K562 (cell line): ENCODE results near the gene SEMA3G. TPM values are rescaled to one million over a fixed set of nuclear protein-coding genes. Genes with fewer than 3 reads are reported as not detected.
A peak's percentile ranks its signal among the peaks of the same experiment; 100 is the strongest.

Experiments
- ATAC-seq: fragments of 200-7000 bp; cut with Tn5 transposase; 3 replicates; pipeline ENCODE4 v1.9.1; 2020; ENCODE audit warnings: moderate library complexity
- BruUV-seq: library from RNA; stranded (reverse); fragments of 400-500 nt; replicated peaks from 2 replicates; lab custom pipeline; 2021; lab: Mats Ljungman, UMichigan
- CTCF ChIA-PET: fragments of 300-600 bp; formaldehyde crosslinking; extraction: SDS; loops from one replicate; lab custom pipeline; 2021; ENCODE audit warnings: low intra/inter-chr PET ratio; lab: Yijun Ruan, JAX
- POLR2A ChIA-PET: fragments of 300-600, 350-650 bp; sonication (Branson Sonifier 250); formaldehyde crosslinking; extraction: SDS; loops from one replicate; lab custom pipeline; 2021; ENCODE audit warnings: antibody characterized with exemption, inconsistent platforms; lab: Yijun Ruan, JAX
- DNase-seq, 4 experiments: peaks; one replicate each; pipeline versions ENCODE4 v3.0.0 to v3.0.0-alpha.2; 2011 to 2018; ENCODE audit warnings: low spot score in 3 of 4, mixed read lengths in 3 of 4; ENCODE audit errors: extremely low read depth in 1 of 4
- FAIRE-seq: peaks from 2 replicates; lab custom pipeline; 2011; peaks lifted over from hg19 to GRCh38; lab: Jason Lieb, UNC
- H2AFZ ChIP-seq: 2 replicates; pipeline ENCODE4 v1.6.0; 2011; ENCODE audit warnings: low read depth, low read length, control low read depth, inconsistent platforms
- H3K27ac ChIP-seq: fragments of 200-600 bp; 3 replicates; pipeline ENCODE4 v1.8.0; 2011; ENCODE audit warnings: low read depth, mild to moderate bottlenecking, control low read depth, inconsistent platforms, low read length, moderate library complexity, mixed read lengths; ENCODE audit errors: extremely low read depth
- H3K27me3 ChIP-seq, 2 experiments: fragments of 300-600 bp in 1 of 2; 2 replicates in 1 of 2; 3 replicates in 1 of 2; pipeline versions ENCODE4 v1.6.0 to v1.8.0; 2011; ENCODE audit warnings: inconsistent platforms in 2 of 2, low read length in 2 of 2, mild to moderate bottlenecking in 1 of 2, mixed read lengths in 1 of 2, moderate library complexity in 1 of 2; ENCODE audit not compliant: control insufficient read depth in 2 of 2, insufficient read depth in 2 of 2
- H3K36me3 ChIP-seq: fragments of 300-600 bp; 3 replicates; pipeline ENCODE4 v1.8.0; 2011; ENCODE audit warnings: mild to moderate bottlenecking, low read length, inconsistent platforms; ENCODE audit not compliant: control insufficient read depth, insufficient read depth
- H3K4me1 ChIP-seq, 2 experiments: fragments of 200-600 bp in 1 of 2; replicated peaks in 1 of 2; 2 replicates in 1 of 2; 3 replicates in 1 of 2; pipeline versions ENCODE4 v1.5.1 to v1.8.0; 2011; ENCODE audit warnings: inconsistent platforms in 2 of 2, low read length in 2 of 2, mild to moderate bottlenecking in 1 of 2, mixed read lengths in 1 of 2, moderate library complexity in 1 of 2; ENCODE audit not compliant: control insufficient read depth in 2 of 2, insufficient read depth in 2 of 2
- H3K4me2 ChIP-seq: 2 replicates; pipeline ENCODE4 v1.6.1; 2011; ENCODE audit warnings: low read length, control low read depth, inconsistent platforms, mixed read lengths; ENCODE audit not compliant: insufficient read depth
- H3K4me3 ChIP-seq: fragments of 200-600 bp; sonication (generic), shearing (Covaris generic); 2 replicates; pipeline ENCODE4 v1.5.1; 2016; ENCODE audit warnings: control low read depth, inconsistent platforms
- H3K79me2 ChIP-seq: fragments of 200-600 bp; 3 replicates; pipeline ENCODE4 v1.8.0; 2011; ENCODE audit warnings: low read length, inconsistent platforms; ENCODE audit not compliant: control insufficient read depth, insufficient read depth
- H3K9ac ChIP-seq, 2 experiments: 2 replicates each; pipeline versions ENCODE4 v1.6.0 to v1.6.1; 2011; ENCODE audit warnings: low read depth in 2 of 2, low read length in 2 of 2, control low read depth in 1 of 2, inconsistent platforms in 1 of 2, mild to moderate bottlenecking in 1 of 2, mixed read lengths in 1 of 2; ENCODE audit not compliant: insufficient read depth in 1 of 2
- H3K9me1 ChIP-seq: one replicate; pipeline ENCODE4 v1.6.0; 2011; ENCODE audit warnings: inconsistent platforms, mild to moderate bottlenecking, low read length, moderate library complexity; ENCODE audit not compliant: control insufficient read depth, insufficient read depth
- H3K9me3 ChIP-seq: replicated peaks from 2 replicates; pipeline ENCODE4 v1.5.1; 2011; ENCODE audit warnings: low read depth, low read length, inconsistent platforms; ENCODE audit not compliant: control insufficient read depth, insufficient read depth
- H4K20me1 ChIP-seq: replicated peaks from 2 replicates; pipeline ENCODE4 v1.6.1; 2011; ENCODE audit warnings: low read length, inconsistent platforms, mixed read lengths; ENCODE audit not compliant: control insufficient read depth, insufficient read depth
- CCNT2 ChIP-seq: IDR thresholded peaks from 2 replicates; pipeline ENCODE4 v1.6.1; 2011; ENCODE audit warnings: borderline replicate concordance, low read depth, mild to moderate bottlenecking, moderate library complexity, mixed read lengths, low read length; ENCODE audit not compliant: insufficient read length; ENCODE audit errors: extremely low read depth
- CREM ChIP-seq: IDR thresholded peaks from 2 replicates; pipeline ENCODE4 v1.6.1; 2014; ENCODE audit warnings: antibody characterized with exemption, low read depth
- CSDE1 ChIP-seq, 2 experiments: fragments of 450-650 bp; IDR thresholded peaks; 2 replicates each; pipeline ENCODE4 v1.6.1; 2016; ENCODE audit warnings: mild to moderate bottlenecking in 1 of 2
- DPF2 ChIP-seq: fragments of 450-650 bp; IDR thresholded peaks from 2 replicates; pipeline ENCODE4 v1.6.1; 2016
- FOXK2 ChIP-seq, 2 experiments: fragments of 450-650 bp; IDR thresholded peaks in 1 of 2; conservative IDR thresholded peaks in 1 of 2; 2 replicates each; pipeline ENCODE4 v1.6.1; 2016; ENCODE audit warnings: low read depth in 2 of 2, mild to moderate bottlenecking in 1 of 2
- HOMEZ ChIP-seq: fragments of 250-450 bp; sonication (Bioruptor Pico); IDR thresholded peaks from 2 replicates; pipeline ENCODE4 v1.4.0; 2020; ENCODE audit warnings: mild to moderate bottlenecking, moderate library complexity
- KHSRP ChIP-seq: fragments of 450-650 bp; IDR thresholded peaks from 2 replicates; pipeline ENCODE4 v1.6.1; 2017
- KLF13 ChIP-seq: fragments of 450-650 bp; IDR thresholded peaks from 2 replicates; pipeline ENCODE4 v1.6.1; 2016; ENCODE audit warnings: missing genetic modification characterization, low read depth, mild to moderate bottlenecking, missing compliant biosample characterization, moderate library complexity, borderline replicate concordance
- L3MBTL2 ChIP-seq: fragments of 450-650 bp; IDR thresholded peaks from 2 replicates; pipeline ENCODE4 v1.6.1; 2016; ENCODE audit warnings: mild to moderate bottlenecking, moderate library complexity
- MAZ ChIP-seq, 2 experiments: fragments of 450-650 bp in 1 of 2; sonication (generic) in 1 of 2; formaldehyde crosslinking; IDR thresholded peaks in 1 of 2; conservative IDR thresholded peaks in 1 of 2; 2 replicates each; pipeline versions ENCODE4 v1.4.0 to v1.5.0; 2020; ENCODE audit warnings: mild to moderate bottlenecking in 1 of 2, missing genetic modification reagents in 1 of 2
- MTA1 ChIP-seq: fragments of 450-650 bp; IDR thresholded peaks from 2 replicates; pipeline ENCODE4 v1.6.1; 2017; ENCODE audit warnings: borderline replicate concordance
- MXI1 ChIP-seq: IDR thresholded peaks from 2 replicates; pipeline ENCODE4 v1.6.1; 2011; ENCODE audit warnings: low read depth, mild to moderate bottlenecking, improper control_type of control experiment, low read length
- RBM15 ChIP-seq: fragments of 200-400 bp; formaldehyde crosslinking; IDR thresholded peaks from 2 replicates; pipeline ENCODE4 v1.6.1; 2018; ENCODE audit warnings: mild to moderate bottlenecking, low read length, moderate library complexity; ENCODE audit not compliant: insufficient read depth
- SOX6 ChIP-seq: fragments of 450-650 bp; IDR thresholded peaks from 2 replicates; pipeline ENCODE4 v1.6.1; 2014; ENCODE audit warnings: mild to moderate bottlenecking
- SUPT5H ChIP-seq: fragments of 450-650 bp; IDR thresholded peaks from 2 replicates; pipeline ENCODE4 v1.6.1; 2016
- ZBTB43 ChIP-seq: sonication (generic); formaldehyde crosslinking; IDR thresholded peaks from 2 replicates; pipeline ENCODE4 v1.8.0; 2023; ENCODE audit warnings: mild to moderate bottlenecking, missing genetic modification reagents
- ZC3H4 ChIP-seq: sonication (generic); formaldehyde crosslinking; IDR thresholded peaks from 2 replicates; pipeline ENCODE4 v1.9.0; 2021; ENCODE audit warnings: missing genetic modification reagents, borderline replicate concordance
- ZC3H8 ChIP-seq: fragments of 450-650 bp; IDR thresholded peaks from 2 replicates; pipeline ENCODE4 v1.6.1; 2017
- ZFX ChIP-seq: sonication (generic); formaldehyde crosslinking; IDR thresholded peaks from 2 replicates; pipeline ENCODE4 v1.8.0; 2022; ENCODE audit warnings: mild to moderate bottlenecking, missing genetic modification reagents, moderate library complexity
- ZNF239 ChIP-seq: fragments of 250-450 bp; sonication (Bioruptor Pico); IDR thresholded peaks from 2 replicates; pipeline ENCODE4 v1.4.0; 2020; ENCODE audit warnings: mild to moderate bottlenecking
- ZNF253 ChIP-seq: fragments of 250-450 bp; sonication (Bioruptor Pico); conservative IDR thresholded peaks from 2 replicates; pipeline ENCODE4 v1.6.1; 2021; ENCODE audit warnings: mild to moderate bottlenecking
- ZNF830 ChIP-seq: fragments of 250-450 bp; sonication (Bioruptor Pico); IDR thresholded peaks from 2 replicates; pipeline ENCODE4 v1.5.0; 2021; ENCODE audit warnings: mild to moderate bottlenecking
- WGBS: fragments of 100-300 bp; shearing (Covaris generic); methylation state at CpG from one replicate; pipeline ENCODE4 v1.1.6; 2016; ENCODE audit warnings: low coverage, mixed read lengths; ENCODE audit not compliant: insufficient coverage; ENCODE audit errors: missing lambda C conversion rate; 5-methylcytosine and 5-hydroxymethylcytosine counted together
- in situ Hi-C: fragments of 300-500 bp; cut with MboI; formaldehyde crosslinking; loops from 4 replicates; pipeline ENCODE4 v1.15.0; 2018; ENCODE audit warnings: inconsistent platforms, mixed read lengths
- intact Hi-C: fragments of 100-400 bp; cut with micrococcal nuclease; formaldehyde crosslinking; loops from 2 replicates; pipeline ENCODE4 v1.14.2; 2022
- polyA plus RNA-seq, 8 experiments: library from polyadenylated mRNA; depleted of rRNA in 4 of 8; stranded (reverse) in 5 of 8; unstranded in 3 of 8; fragments of >200 nt; fragmentation: Nextera tagmentation in 2 of 8; fragmentation: Illumina TruSeq in 1 of 8; extraction: Ambion mirVana in 2 of 8; extraction: Trizol in 1 of 8; gene quantifications; 2 replicates each; pipeline versions ENCODE4 v1.2.1 to v1.2.3, GENCODE V29; 2011 to 2014; ENCODE audit warnings: inconsistent platforms in 1 of 8, missing spikeins in 1 of 8
- total RNA-seq, 7 experiments: library from RNA; depleted of rRNA in 6 of 7; stranded (reverse); fragments of >200 nt in 6 of 7; fragmentation: Illumina TruSeq in 2 of 7; extraction: Trizol in 2 of 7; gene quantifications; 2 replicates each; pipeline versions ENCODE4 v1.2.1 to v1.2.3, GENCODE V29; 2011 to 2021; ENCODE audit warnings: low replicate concordance in 1 of 7

SEMA3G gene
- total and polyA plus RNA-seq, 9 of the 15 experiments (the other 6 are each of a cell fraction or from before 2014, with no cell fraction given): 0.04 to 0.07 (median 0.05) TPM; not detected in 6

- ATAC-seq (peak; percentile 85), DNase-seq (peak; percentile 88 to 93 (median 93)), FAIRE-seq (no peak)
- CTCF ChIA-PET: no interaction called here
- Histone ChIP-seq H3K36me3 (peaks cover 30% of the 10 kb centered on the region; the same call in 2 of the 3 replicates), H3K9me1 (no peaks in the 10 kb centered on the region), H3K79me2 (peaks cover 28% of the 10 kb centered on the region), H3K4me1 (peaks cover 19 to 42% of the 10 kb centered on the region in 2 experiments; a peak in 4 of 5 replicates), H4K20me1 (no peaks in the 10 kb centered on the region), H3K27me3 (no peaks in the 10 kb centered on the region), H3K4me2 (peak within 1 kb of the TSS; percentile 87), H3K9ac (peak within 1 kb of the TSS; percentile 81 to 96), H3K27ac (peak within 1 kb of the TSS; percentile 73), H3K4me3 (peak within 1 kb of the TSS; percentile 92), H3K9me3 (no peaks in the 10 kb centered on the region), H2AFZ (peak within 1 kb of the TSS; percentile 84)
- WGBS: 0% methylated on average over 13 of the region's 86 CpGs
- in situ Hi-C loops (no loop called here), intact Hi-C loops (loop anchor here (10.0 kb wide), 1 partner anchor 229 kb away; the partner anchor contains the start of genes GNL3 and PBRM1)
- no TSS peak for BruUV-seq
- POLR2A ChIA-PET: no interaction called here
- TF ChIP-seq FOXK2 (conservative IDR thresholded peaks at IDR 0.05 in 1 of 2, IDR thresholded peaks at IDR 0.05 in 1 of 2; ENCODE audit: low read depth in 2 of 2) (no peak), ZC3H4 (CRISPR knock-in tag) (no peak), ZNF253 (CRISPR knock-in tag) (no peak), ZFX (CRISPR knock-in tag) (peak; percentile 69), ZNF830 (no peak), KHSRP (no peak), ZNF239 (CRISPR knock-in tag) (no peak), MXI1 (no peak), CCNT2 (peak; percentile 29), ZC3H8 (no peak), ZBTB43 (CRISPR knock-in tag) (no peak), MTA1 (no peak), MAZ (CRISPR knock-in tag; conservative IDR thresholded peaks at IDR 0.05 in 1 of 2, IDR thresholded peaks at IDR 0.05 in 1 of 2) (peak; percentile 45 to 68; a peak in 2 of 4 replicates), L3MBTL2 (no peak; the same call in 1 of the 2 replicates), CSDE1 (IDR thresholded peaks at IDR 0.05) (no peak), RBM15 (no peak), KLF13 (tag) (no peak), DPF2 (no peak), SUPT5H (peak; percentile 85), SOX6 (no peak), CREM (peak; percentile 54; the same call in 1 of the 2 replicates), HOMEZ (CRISPR knock-in tag) (no peak)
These were observed 10.6 kb upstream of the SEMA3G start, which contains the start of gene NISCH for GRCh38 chr3:52455283-52456168. Gene NISCH (plus strand): TSS chr3:52455604. CDS start chr3:52455642, 38 bp downstream.
